GM23338 (cell line): ENCODE results near the gene NR2C1. TPM values are rescaled to one million over a fixed set of nuclear protein-coding genes. Genes with fewer than 3 reads are reported as not detected.

ENCODE experiments used
- ATAC-seq: fragments of 200-7000 bp; cut with Tn5 transposase; 3 replicates; pipeline ENCODE4 v1.9.1; 2020
- DNase-seq: peaks from one replicate; pipeline ENCODE4 v3.0.0-alpha.2; 2015; ENCODE audit warnings: low spot score
- H2AFZ ChIP-seq: fragments of 200-600 bp; sonication (generic); 2 replicates; pipeline ENCODE4 v1.8.0; 2016; ENCODE audit warnings: antibody characterized with exemption, mild to moderate bottlenecking, moderate library complexity
- H3F3A ChIP-seq: fragments of 200-600 bp; sonication (generic); replicated peaks from 2 replicates; pipeline ENCODE4 v1.8.0; 2017; ENCODE audit warnings: antibody characterized with exemption, mixed run types, low read depth
- H3K27ac ChIP-seq: fragments of 200-600 bp; sonication (generic); 2 replicates; pipeline ENCODE4 v1.6.1; 2016; ENCODE audit warnings: low read depth
- H3K27me3 ChIP-seq: fragments of 200-600 bp; sonication (generic); 2 replicates; pipeline ENCODE4 v1.8.0; 2016; ENCODE audit warnings: mild to moderate bottlenecking, mixed run types, moderate library complexity; ENCODE audit not compliant: insufficient read depth
- H3K36me3 ChIP-seq: fragments of 200-600 bp; sonication (generic); 2 replicates; pipeline ENCODE4 v1.8.0; 2016; ENCODE audit warnings: mild to moderate bottlenecking; ENCODE audit not compliant: insufficient read depth
- H3K4me1 ChIP-seq: fragments of 200-600 bp; sonication (generic); 2 replicates; pipeline ENCODE4 v1.8.0; 2016; ENCODE audit warnings: mild to moderate bottlenecking, moderate library complexity; ENCODE audit not compliant: insufficient read depth
- H3K4me2 ChIP-seq: fragments of 200-600 bp; sonication (generic); 2 replicates; pipeline ENCODE4 v1.7.1; 2017; ENCODE audit warnings: mixed run types
- H3K4me3 ChIP-seq: fragments of 200-600 bp; sonication (generic); 2 replicates; pipeline ENCODE4 v1.6.1; 2016; ENCODE audit warnings: mixed run types
- H3K79me2 ChIP-seq: fragments of 200-600 bp; sonication (generic); replicated peaks from 2 replicates; pipeline ENCODE4 v1.8.0; 2017; ENCODE audit warnings: mild to moderate bottlenecking; ENCODE audit not compliant: insufficient read depth
- H3K9me2 ChIP-seq: fragments of 200-600 bp; sonication (generic); 2 replicates; pipeline ENCODE4 v1.8.0; 2017; ENCODE audit not compliant: insufficient read depth
- H4K20me1 ChIP-seq: fragments of 200-600 bp; sonication (generic); replicated peaks from 2 replicates; pipeline ENCODE4 v1.8.0; 2017; ENCODE audit warnings: mild to moderate bottlenecking; ENCODE audit not compliant: insufficient read depth
- H3K27ac Mint-ChIP-seq: 2 replicates; pipeline ENCODE4 v1.8.0; 2020; ENCODE audit warnings: inconsistent platforms, mild to moderate bottlenecking, moderate library complexity, mixed read lengths
- H3K27me3 Mint-ChIP-seq: 3 replicates; pipeline ENCODE4 v1.8.0; 2022; ENCODE audit warnings: low read depth, mild to moderate bottlenecking, moderate library complexity, mixed read lengths, inconsistent platforms; ENCODE audit not compliant: insufficient read depth, poor library complexity
- H3K36me3 Mint-ChIP-seq: 3 replicates; pipeline ENCODE4 v1.8.0; 2021; ENCODE audit warnings: low read depth, mild to moderate bottlenecking, inconsistent platforms, moderate library complexity, mixed read lengths
- H3K4me1 Mint-ChIP-seq: 3 replicates; pipeline ENCODE4 v1.8.0; 2020; ENCODE audit warnings: mild to moderate bottlenecking, inconsistent platforms, mixed read lengths
- H3K4me3 Mint-ChIP-seq: 3 replicates; pipeline ENCODE4 v1.8.0; 2021; ENCODE audit warnings: moderate library complexity, mild to moderate bottlenecking, inconsistent platforms, mixed read lengths
- H3K9me3 Mint-ChIP-seq: 3 replicates; pipeline ENCODE4 v1.8.0; 2020; ENCODE audit warnings: moderate library complexity, mild to moderate bottlenecking, inconsistent platforms, mixed read lengths
- CREB1 ChIP-seq: fragments of 250-450 bp; sonication (Bioruptor Pico); IDR thresholded peaks from 2 replicates; pipeline ENCODE4 v1.5.0; 2020; ENCODE audit warnings: low read depth, mild to moderate bottlenecking, moderate library complexity
- CTCF ChIP-seq, 2 experiments: fragments of 200-600 bp in 1 of 2; sonication (generic) in 1 of 2; conservative IDR thresholded peaks; 2 replicates each; pipeline versions ENCODE4 v1.5.1 to v1.6.1; 2016 to 2017; ENCODE audit warnings: antibody characterized with exemption in 2 of 2, low read depth in 2 of 2, mild to moderate bottlenecking in 2 of 2, moderate library complexity in 1 of 2
- ETS1 ChIP-seq: IDR thresholded peaks from 2 replicates; pipeline ENCODE4 v1.6.1; 2016; ENCODE audit warnings: antibody characterized with exemption
- EZH2 ChIP-seq: fragments of 200-600 bp; sonication (generic); IDR thresholded peaks from one replicate; pipeline ENCODE4 v1.8.0; 2017; ENCODE audit warnings: antibody characterized with exemption, mild to moderate bottlenecking, low read depth; ENCODE audit not compliant: unreplicated experiment
- EZH2phosphoT487 ChIP-seq: fragments of 200-600 bp; sonication (generic); IDR thresholded peaks from one replicate; pipeline ENCODE4 v1.8.1; 2018; ENCODE audit warnings: antibody characterized with exemption; ENCODE audit not compliant: unreplicated experiment
- JUNB ChIP-seq: IDR thresholded peaks from one replicate; pipeline ENCODE4 v1.6.1; 2016; ENCODE audit warnings: antibody characterized with exemption; ENCODE audit not compliant: unreplicated experiment
- NANOG ChIP-seq: IDR thresholded peaks from 2 replicates; pipeline ENCODE4 v1.6.1; 2016; ENCODE audit warnings: antibody characterized with exemption, borderline replicate concordance
- POLR2AphosphoS5 ChIP-seq: IDR thresholded peaks from 2 replicates; pipeline ENCODE4 v1.6.1; 2016; ENCODE audit warnings: antibody characterized with exemption, low read depth
- REST ChIP-seq: IDR thresholded peaks from one replicate; pipeline ENCODE4 v1.6.1; 2018; ENCODE audit warnings: antibody characterized with exemption; ENCODE audit not compliant: unreplicated experiment
- STAT1 ChIP-seq: IDR thresholded peaks from one replicate; pipeline ENCODE4 v1.6.1; 2016; ENCODE audit warnings: antibody characterized with exemption; ENCODE audit not compliant: unreplicated experiment
- ZNF114 ChIP-seq: fragments of 250-450 bp; sonication (Bioruptor Pico); IDR thresholded peaks from 2 replicates; pipeline ENCODE4 v1.5.0; 2020; ENCODE audit warnings: mild to moderate bottlenecking, moderate library complexity
- ZNF331 ChIP-seq: fragments of 250-450 bp; sonication (Bioruptor Pico); IDR thresholded peaks from 2 replicates; pipeline ENCODE4 v1.5.0; 2020; ENCODE audit warnings: low read depth, mild to moderate bottlenecking, moderate library complexity
- polyA plus RNA-seq: library from polyadenylated mRNA; unstranded; fragments of >200 nt; fragmentation: Nextera tagmentation; extraction: Ambion mirVana; gene quantifications from 2 replicates; pipeline ENCODE4 v1.2.1, GENCODE V29; 2016
- total RNA-seq: library from RNA; depleted of rRNA; stranded (reverse); fragments of >200 nt; shearing (Covaris generic); gene quantifications from 2 replicates; pipeline ENCODE4 v1.2.3, GENCODE V29; 2014
- TF ChIP-seq, protein P1 (sequence below): fragments of 250-450 bp; sonication (Bioruptor Pico); IDR thresholded peaks from 2 replicates; pipeline ENCODE4 v1.5.0; 2020; ENCODE audit warnings: mild to moderate bottlenecking, moderate library complexity

NR2C1 gene
- total and polyA plus RNA-seq, 2 experiments from 2014 or later = 41.1 to 45.3 TPM

GRCh38 chr12:95057424-95057823 is 16.0 kb downstream of the NR2C1 start:
- H3K27me3 Mint-ChIP-seq = no peaks in the 10 kb centered on the region
- no peak overlapping the region for H3K4me3 ChIP-seq
- no peaks in the 10 kb centered on the region for H3K4me1 ChIP-seq
- H3F3A ChIP-seq = no peaks in the 10 kb centered on the region
- ATAC-seq (no peak), DNase-seq (no peak)
- no peak overlapping the region for H3K27ac ChIP-seq
- H3K36me3 ChIP-seq = peaks cover 62% of the 10 kb centered on the region
- no peaks in the 10 kb centered on the region for H3K9me3 Mint-ChIP-seq
- H3K79me2 ChIP-seq = no peaks in the 10 kb centered on the region
- TF ChIP-seq EZH2phosphoT487 = no peak
- TF ChIP-seq CTCF (conservative IDR thresholded peaks at IDR 0.05; ENCODE audit: low read depth in 2 of 2) = no peak
- no peak for TF ChIP-seq CREB1 (CRISPR knock-in tag)
- no peak for TF ChIP-seq JUNB
- TF ChIP-seq ZNF114 (CRISPR knock-in tag) = no peak
- no peak for TF ChIP-seq POLR2AphosphoS5
- no peak for TF ChIP-seq ETS1
- TF ChIP-seq STAT1 = no peak
- TF ChIP-seq NANOG = no peak
- TF ChIP-seq EZH2 = no peak
- TF ChIP-seq ZNF331 (CRISPR knock-in tag) = no peak
- no peak for TF ChIP-seq REST
- TF ChIP-seq, protein P1, sequence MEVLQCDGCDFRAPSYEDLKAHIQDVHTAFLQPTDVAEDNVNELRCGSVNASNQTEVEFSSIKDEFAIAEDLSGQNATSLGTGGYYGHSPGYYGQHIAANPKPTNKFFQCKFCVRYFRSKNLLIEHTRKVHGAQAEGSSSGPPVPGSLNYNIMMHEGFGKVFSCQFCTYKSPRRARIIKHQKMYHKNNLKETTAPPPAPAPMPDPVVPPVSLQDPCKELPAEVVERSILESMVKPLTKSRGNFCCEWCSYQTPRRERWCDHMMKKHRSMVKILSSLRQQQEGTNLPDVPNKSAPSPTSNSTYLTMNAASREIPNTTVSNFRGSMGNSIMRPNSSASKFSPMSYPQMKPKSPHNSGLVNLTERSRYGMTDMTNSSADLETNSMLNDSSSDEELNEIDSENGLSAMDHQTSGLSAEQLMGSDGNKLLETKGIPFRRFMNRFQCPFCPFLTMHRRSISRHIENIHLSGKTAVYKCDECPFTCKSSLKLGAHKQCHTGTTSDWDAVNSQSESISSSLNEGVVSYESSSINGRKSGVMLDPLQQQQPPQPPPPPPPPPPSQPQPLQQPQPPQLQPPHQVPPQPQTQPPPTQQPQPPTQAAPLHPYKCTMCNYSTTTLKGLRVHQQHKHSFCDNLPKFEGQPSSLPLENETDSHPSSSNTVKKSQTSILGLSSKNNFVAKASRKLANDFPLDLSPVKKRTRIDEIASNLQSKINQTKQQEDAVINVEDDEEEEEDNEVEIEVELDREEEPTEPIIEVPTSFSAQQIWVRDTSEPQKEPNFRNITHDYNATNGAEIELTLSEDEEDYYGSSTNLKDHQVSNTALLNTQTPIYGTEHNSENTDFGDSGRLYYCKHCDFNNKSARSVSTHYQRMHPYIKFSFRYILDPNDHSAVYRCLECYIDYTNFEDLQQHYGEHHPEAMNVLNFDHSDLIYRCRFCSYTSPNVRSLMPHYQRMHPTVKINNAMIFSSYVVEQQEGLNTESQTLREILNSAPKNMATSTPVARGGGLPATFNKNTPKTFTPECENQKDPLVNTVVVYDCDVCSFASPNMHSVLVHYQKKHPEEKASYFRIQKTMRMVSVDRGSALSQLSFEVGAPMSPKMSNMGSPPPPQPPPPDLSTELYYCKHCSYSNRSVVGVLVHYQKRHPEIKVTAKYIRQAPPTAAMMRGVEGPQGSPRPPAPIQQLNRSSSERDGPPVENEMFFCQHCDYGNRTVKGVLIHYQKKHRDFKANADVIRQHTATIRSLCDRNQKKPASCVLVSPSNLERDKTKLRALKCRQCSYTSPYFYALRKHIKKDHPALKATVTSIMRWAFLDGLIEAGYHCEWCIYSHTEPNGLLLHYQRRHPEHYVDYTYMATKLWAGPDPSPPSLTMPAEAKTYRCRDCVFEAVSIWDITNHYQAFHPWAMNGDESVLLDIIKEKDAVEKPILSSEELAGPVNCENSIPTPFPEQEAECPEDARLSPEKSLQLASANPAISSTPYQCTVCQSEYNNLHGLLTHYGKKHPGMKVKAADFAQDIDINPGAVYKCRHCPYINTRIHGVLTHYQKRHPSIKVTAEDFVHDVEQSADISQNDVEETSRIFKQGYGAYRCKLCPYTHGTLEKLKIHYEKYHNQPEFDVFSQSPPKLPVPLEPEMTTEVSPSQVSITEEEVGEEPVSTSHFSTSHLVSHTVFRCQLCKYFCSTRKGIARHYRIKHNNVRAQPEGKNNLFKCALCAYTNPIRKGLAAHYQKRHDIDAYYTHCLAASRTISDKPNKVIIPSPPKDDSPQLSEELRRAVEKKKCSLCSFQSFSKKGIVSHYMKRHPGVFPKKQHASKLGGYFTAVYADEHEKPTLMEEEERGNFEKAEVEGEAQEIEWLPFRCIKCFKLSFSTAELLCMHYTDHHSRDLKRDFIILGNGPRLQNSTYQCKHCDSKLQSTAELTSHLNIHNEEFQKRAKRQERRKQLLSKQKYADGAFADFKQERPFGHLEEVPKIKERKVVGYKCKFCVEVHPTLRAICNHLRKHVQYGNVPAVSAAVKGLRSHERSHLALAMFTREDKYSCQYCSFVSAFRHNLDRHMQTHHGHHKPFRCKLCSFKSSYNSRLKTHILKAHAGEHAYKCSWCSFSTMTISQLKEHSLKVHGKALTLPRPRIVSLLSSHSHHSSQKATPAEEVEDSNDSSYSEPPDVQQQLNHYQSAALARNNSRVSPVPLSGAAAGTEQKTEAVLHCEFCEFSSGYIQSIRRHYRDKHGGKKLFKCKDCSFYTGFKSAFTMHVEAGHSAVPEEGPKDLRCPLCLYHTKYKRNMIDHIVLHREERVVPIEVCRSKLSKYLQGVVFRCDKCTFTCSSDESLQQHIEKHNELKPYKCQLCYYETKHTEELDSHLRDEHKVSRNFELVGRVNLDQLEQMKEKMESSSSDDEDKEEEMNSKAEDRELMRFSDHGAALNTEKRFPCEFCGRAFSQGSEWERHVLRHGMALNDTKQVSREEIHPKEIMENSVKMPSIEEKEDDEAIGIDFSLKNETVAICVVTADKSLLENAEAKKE = no peak
- H3K27ac Mint-ChIP-seq = no peak overlapping the region
- H3K36me3 Mint-ChIP-seq = peaks cover 68% of the 10 kb centered on the region
- no peak overlapping the region for H2AFZ ChIP-seq
- no peak overlapping the region for H3K4me3 Mint-ChIP-seq
- H3K4me2 ChIP-seq = no peak overlapping the region
- H3K27me3 ChIP-seq = no peaks in the 10 kb centered on the region
- H3K9me2 ChIP-seq = no peaks in the 10 kb centered on the region
- no peaks in the 10 kb centered on the region; the same call in 1 of the 2 replicates for H4K20me1 ChIP-seq
- H3K4me1 Mint-ChIP-seq = no peaks in the 10 kb centered on the region
